Activated naive CD4-positive, alpha-beta T cell treated with anti-CD3 and anti-CD28 coated beads for 36 hours (primary cell): ENCODE results near the gene STAB1. TPM values are rescaled to one million over a fixed set of nuclear protein-coding genes. Genes with fewer than 3 reads are reported as not detected.

Experiments
- CTCF ChIA-PET: fragments of 350-600 bp; sonication (Branson Sonifier 250); formaldehyde crosslinking; loops from one replicate; lab custom pipeline; 2021; ENCODE audit warnings: antibody characterized with exemption; lab: Charles Lee
- DNase-seq: peaks from one replicate; pipeline ENCODE4 v3.0.0-alpha.2; 2020
- H3K27ac Mint-ChIP-seq: one replicate; pipeline ENCODE4 v1.8.0; 2021; ENCODE audit warnings: mild to moderate bottlenecking, mixed read lengths
- H3K27me3 Mint-ChIP-seq: one replicate; pipeline ENCODE4 v1.8.0; 2021; ENCODE audit warnings: low read depth, mixed read lengths
- H3K36me3 Mint-ChIP-seq: one replicate; pipeline ENCODE4 v1.8.0; 2021; ENCODE audit warnings: low read depth, mixed read lengths
- H3K4me1 Mint-ChIP-seq: one replicate; pipeline ENCODE4 v1.8.0; 2021; ENCODE audit warnings: low read depth, mixed read lengths
- H3K4me3 Mint-ChIP-seq: one replicate; pipeline ENCODE4 v1.8.0; 2021; ENCODE audit warnings: mild to moderate bottlenecking, moderate library complexity, mixed read lengths
- H3K9me3 Mint-ChIP-seq: one replicate; pipeline ENCODE4 v1.8.0; 2021; ENCODE audit warnings: mixed read lengths
- intact Hi-C: fragments of 100-400 bp; cut with micrococcal nuclease; formaldehyde crosslinking; loops from one replicate; pipeline ENCODE4 v1.15.1; 2023
- total RNA-seq, 2 experiments: library from RNA; stranded (reverse); gene quantifications; one replicate each; pipeline ENCODE4 v1.2.3, GENCODE V29; 2021

Gene STAB1
- total RNA-seq, 2 experiments from 2014 or later: 0.10 to 0.17 TPM

DNA sequence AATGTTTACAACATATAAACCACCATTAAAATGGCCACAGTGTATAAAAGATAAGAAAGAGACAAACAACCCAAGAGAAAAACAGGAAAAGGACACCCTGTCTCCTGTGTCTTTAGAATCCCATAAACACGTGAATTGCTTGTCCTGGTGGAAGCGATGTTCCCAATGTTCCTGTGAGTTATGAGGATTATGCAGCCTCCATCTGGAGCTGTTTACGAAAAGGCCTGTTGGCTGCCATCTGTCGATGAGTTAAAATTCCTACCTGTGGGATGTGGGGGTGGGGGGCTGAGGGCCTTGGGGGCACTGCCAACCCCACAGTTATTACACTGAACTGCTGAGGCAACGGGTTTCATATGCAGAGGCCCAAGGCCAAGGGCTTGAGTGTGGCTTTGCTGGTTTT, 26.1 kb upstream of the STAB1 start:
- H3K4me3 Mint-ChIP-seq: no peak overlapping the region
- no peaks in the 10 kb centered on the region for H3K9me3 Mint-ChIP-seq
- peaks cover 8% of the 10 kb centered on the region for H3K36me3 Mint-ChIP-seq
- no peak overlapping the region for H3K27ac Mint-ChIP-seq
- intact Hi-C loops: no loop called here
- peaks cover 3% of the 10 kb centered on the region for H3K4me1 Mint-ChIP-seq
- no peak for DNase-seq
- CTCF ChIA-PET: interaction anchor here (0.6 kb wide), 1 partner anchor 54 kb away, joined by 3 read pairs; no protein-coding TSS in a partner anchor
- H3K27me3 Mint-ChIP-seq: no peaks in the 10 kb centered on the region

DNA sequence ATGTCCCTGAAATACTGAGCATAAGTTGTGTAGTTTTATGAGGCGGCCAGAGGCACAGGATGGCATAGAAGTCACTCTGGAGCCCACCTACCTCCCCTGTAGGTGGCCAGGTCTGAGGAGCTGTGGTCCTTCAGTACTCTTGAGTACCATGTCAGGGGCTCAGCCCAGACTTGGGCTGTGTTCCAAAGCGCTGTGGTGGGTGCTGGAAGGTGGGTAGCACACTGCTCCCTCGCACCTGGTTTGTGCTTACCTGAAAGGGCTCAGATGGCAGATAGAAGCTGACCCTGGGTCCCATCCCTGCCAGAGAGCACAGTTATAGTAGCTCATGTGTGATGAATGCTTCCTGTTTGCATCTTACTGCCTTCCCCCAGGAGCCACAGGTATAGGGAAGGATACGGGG, 24.2 kb upstream of the STAB1 start:
- H3K4me3 Mint-ChIP-seq: no peak overlapping the region
- intact Hi-C loops: no loop called here
- H3K27me3 Mint-ChIP-seq: no peaks in the 10 kb centered on the region
- H3K4me1 Mint-ChIP-seq: peaks cover under 1% of the 10 kb centered on the region
- no peaks in the 10 kb centered on the region for H3K9me3 Mint-ChIP-seq
- DNase-seq: no peak
- no peak overlapping the region for H3K27ac Mint-ChIP-seq
- peaks cover 11% of the 10 kb centered on the region for H3K36me3 Mint-ChIP-seq
- CTCF ChIA-PET: interaction anchor here (0.6 to 1.6 kb wide), 4 partner anchors 12 to 513 kb away, joined by 3 to 5 read pairs (median 4); no protein-coding TSS in a partner anchor

DNA sequence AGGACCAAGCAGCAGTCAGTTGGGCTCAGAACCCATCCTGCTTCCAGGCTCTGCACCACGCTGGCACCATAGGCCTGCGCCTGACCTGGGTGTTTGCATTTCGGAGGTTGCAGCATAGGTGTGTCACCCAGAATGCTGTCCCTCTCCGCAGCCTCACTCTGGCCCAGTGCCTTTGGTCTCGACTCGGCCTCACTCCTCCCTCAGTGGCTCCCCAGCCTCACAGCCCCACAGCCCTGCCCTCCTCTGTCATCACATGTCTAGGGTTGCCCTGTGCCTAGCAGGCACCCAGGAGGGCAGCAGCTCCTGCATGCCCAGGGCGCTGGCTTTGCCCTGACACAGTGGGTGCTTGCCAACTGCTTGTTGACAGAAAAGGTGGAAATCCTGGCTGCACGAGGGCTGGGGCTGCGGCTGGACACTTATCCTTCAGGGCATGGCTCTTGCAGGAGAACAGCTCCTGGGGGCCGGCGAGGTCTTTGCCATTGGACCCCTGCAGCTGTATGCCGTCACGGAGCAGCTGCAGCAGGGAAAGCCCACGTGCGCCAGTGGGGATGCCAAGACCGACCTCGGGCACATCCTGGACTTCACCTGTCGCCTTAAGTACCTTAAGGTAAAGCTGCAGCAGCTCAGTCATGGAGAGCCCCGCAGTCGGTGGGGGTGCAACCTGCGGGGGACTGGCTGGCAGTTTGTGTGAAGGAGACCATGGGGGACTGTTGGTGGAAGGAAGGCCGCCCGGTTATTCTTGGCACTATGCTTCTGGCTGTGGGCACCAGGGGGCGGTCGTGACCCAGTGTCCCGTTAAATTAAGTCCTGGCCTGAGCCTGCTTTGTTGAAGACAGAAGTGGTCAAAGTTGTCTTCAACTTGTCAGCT, 23.5 kb upstream of the STAB1 start:
- CTCF ChIA-PET: interaction anchor here (0.6 to 1.2 kb wide), 5 partner anchors 13 to 513 kb away, joined by 3 to 4 read pairs (median 4); no protein-coding TSS in a partner anchor
- H3K27ac Mint-ChIP-seq: no peak overlapping the region
- H3K4me1 Mint-ChIP-seq: no peaks in the 10 kb centered on the region
- H3K4me3 Mint-ChIP-seq: no peak overlapping the region
- no peaks in the 10 kb centered on the region for H3K9me3 Mint-ChIP-seq
- peaks cover 15% of the 10 kb centered on the region for H3K36me3 Mint-ChIP-seq
- intact Hi-C loops: loop anchor here (1.0 kb wide), 1 partner anchor 211 kb away; no protein-coding TSS in a partner anchor
- peak; percentile 55 for DNase-seq
- H3K27me3 Mint-ChIP-seq: no peaks in the 10 kb centered on the region

DNA sequence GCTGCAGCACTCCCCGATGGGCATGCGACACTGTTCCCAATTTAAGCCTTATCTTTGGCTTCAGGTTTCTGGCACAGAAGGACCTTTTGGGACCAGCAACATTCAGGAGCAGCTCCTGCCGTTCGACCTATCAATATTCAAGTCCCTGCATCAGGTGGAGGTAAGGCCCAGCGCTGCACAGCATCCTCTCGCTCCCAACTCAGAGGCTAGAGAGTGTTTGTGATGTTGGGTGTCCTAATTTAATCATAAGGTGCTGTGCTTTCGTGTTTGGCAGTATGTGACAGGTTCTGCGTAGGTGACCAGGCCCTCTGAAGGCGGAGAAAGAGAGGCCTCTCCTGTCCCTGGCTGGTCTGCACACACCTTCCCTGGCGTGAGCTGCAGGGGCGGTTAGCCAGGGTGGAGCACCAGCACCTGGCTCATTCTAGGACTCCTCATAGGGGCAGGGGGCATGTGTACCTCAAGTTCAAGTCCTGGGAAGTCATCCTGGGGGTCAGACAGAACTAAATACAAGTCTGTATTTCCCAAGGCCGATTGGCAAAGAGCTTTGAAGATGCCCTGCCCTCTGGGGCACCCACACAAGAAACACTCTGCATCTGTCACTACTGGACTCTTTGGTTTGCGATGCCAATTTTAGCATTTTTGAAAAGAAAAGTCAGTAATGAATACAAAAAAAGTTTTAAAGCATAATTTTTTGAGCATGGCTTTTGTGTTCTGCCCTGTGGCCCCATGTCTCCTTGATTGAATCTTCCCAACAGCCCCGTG, 22.7 kb upstream of the STAB1 start:
- H3K4me1 Mint-ChIP-seq: no peaks in the 10 kb centered on the region
- DNase-seq: no peak
- intact Hi-C loops: loop anchor here (1.0 kb wide), 1 partner anchor 210 kb away; no protein-coding TSS in a partner anchor
- CTCF ChIA-PET: interaction anchor here (0.6 to 1.1 kb wide), 4 partner anchors 14 to 129 kb away, joined by 3 to 4 read pairs (median 4); no protein-coding TSS in a partner anchor
- H3K4me3 Mint-ChIP-seq: no peak overlapping the region
- no peaks in the 10 kb centered on the region for H3K27me3 Mint-ChIP-seq
- no peaks in the 10 kb centered on the region for H3K9me3 Mint-ChIP-seq
- H3K36me3 Mint-ChIP-seq: peaks cover 15% of the 10 kb centered on the region
- H3K27ac Mint-ChIP-seq: no peak overlapping the region

DNA sequence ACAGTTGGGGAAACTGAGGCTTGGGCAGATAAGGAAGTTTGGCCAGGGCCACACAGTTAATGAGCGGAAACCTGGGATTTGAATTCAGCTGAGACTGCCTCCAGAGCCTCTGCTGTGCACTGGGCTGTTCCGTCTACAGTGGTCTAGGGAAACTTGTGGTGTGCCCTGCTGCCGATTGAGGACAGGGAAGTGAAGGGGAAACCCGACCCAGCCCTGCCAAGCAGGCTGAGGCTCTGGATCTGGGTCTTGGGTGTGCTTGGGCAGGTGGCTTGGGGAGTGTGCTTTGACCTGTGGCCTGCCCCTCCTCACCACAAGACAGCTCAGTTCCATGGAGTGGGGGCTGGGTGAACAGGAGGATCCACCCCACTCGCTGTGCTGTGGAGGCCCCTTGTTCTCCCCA, 22.1 kb upstream of the STAB1 start:
- Mint-ChIP-seq H3K9me3 (no peaks in the 10 kb centered on the region), H3K4me3 (no peak overlapping the region), H3K27me3 (no peaks in the 10 kb centered on the region), H3K27ac (no peak overlapping the region), H3K36me3 (peaks cover 15% of the 10 kb centered on the region), H3K4me1 (no peaks in the 10 kb centered on the region)
- DNase-seq: no peak
- CTCF ChIA-PET: interaction anchor here (1.0 kb wide), 1 partner anchor 16 kb away, joined by 4 read pairs; no protein-coding TSS in a partner anchor
- intact Hi-C loops: no loop called here

DNA sequence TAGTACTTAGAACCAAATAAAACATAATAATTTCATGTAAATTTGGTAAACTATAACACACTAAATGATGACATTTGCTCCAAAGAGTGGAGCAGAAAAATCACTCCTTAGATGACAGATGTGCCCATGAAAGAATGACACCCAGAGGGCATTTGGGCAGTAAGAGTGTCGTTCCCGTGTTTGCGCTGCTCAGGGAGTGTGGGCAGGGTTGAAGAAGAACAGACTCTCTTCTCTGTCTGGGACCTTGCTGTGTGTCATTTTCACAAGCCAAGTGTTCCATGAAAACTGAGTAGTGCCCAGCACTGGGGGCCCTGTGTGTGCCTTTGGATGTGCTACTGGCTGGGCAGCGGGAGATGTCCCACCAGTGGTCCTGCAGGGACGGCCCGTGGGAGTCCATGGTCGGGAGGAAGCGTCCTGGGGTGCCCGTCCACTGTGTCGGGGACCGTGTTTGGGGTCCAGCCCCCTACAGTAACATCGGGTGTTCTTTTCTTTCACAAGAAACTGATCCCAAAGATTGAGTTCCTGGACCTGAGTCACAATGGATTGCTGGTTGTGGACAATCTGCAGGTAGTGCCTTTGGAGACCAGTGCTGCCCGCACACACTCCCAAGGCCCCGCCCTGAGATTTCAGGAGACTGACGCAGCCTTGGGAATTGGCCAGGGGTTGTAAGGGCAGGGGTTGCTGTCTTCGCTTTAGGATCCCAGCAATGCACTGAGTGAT, 17.9 kb upstream of the STAB1 start:
- intact Hi-C loops: no loop called here
- no peak for DNase-seq
- no peak overlapping the region for H3K4me3 Mint-ChIP-seq
- H3K36me3 Mint-ChIP-seq: peaks cover 24% of the 10 kb centered on the region
- CTCF ChIA-PET: no interaction called here
- no peaks in the 10 kb centered on the region for H3K27me3 Mint-ChIP-seq
- H3K4me1 Mint-ChIP-seq: no peaks in the 10 kb centered on the region
- no peaks in the 10 kb centered on the region for H3K9me3 Mint-ChIP-seq
- H3K27ac Mint-ChIP-seq: no peak overlapping the region

DNA sequence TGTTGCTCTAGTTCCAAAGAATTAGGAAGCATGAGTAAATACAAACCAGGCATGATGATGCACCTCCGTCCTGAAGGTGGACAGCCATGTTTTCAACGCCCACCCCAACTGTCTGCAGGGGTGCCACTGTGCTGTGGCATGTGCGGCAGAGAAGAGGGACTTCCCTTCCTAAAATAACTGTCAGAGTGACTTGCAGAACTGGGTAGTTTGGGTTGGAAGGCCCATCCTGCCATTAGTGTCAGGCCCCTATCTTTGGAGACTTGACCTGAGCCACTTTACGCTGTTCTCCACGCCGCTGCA, 17.4 kb upstream of the STAB1 start:
- H3K27me3 Mint-ChIP-seq: no peaks in the 10 kb centered on the region
- DNase-seq: no peak
- CTCF ChIA-PET: no interaction called here
- no peaks in the 10 kb centered on the region for H3K9me3 Mint-ChIP-seq
- H3K4me3 Mint-ChIP-seq: no peak overlapping the region
- H3K4me1 Mint-ChIP-seq: no peaks in the 10 kb centered on the region
- intact Hi-C loops: no loop called here
- H3K27ac Mint-ChIP-seq: no peak overlapping the region
- peaks cover 22% of the 10 kb centered on the region for H3K36me3 Mint-ChIP-seq

DNA sequence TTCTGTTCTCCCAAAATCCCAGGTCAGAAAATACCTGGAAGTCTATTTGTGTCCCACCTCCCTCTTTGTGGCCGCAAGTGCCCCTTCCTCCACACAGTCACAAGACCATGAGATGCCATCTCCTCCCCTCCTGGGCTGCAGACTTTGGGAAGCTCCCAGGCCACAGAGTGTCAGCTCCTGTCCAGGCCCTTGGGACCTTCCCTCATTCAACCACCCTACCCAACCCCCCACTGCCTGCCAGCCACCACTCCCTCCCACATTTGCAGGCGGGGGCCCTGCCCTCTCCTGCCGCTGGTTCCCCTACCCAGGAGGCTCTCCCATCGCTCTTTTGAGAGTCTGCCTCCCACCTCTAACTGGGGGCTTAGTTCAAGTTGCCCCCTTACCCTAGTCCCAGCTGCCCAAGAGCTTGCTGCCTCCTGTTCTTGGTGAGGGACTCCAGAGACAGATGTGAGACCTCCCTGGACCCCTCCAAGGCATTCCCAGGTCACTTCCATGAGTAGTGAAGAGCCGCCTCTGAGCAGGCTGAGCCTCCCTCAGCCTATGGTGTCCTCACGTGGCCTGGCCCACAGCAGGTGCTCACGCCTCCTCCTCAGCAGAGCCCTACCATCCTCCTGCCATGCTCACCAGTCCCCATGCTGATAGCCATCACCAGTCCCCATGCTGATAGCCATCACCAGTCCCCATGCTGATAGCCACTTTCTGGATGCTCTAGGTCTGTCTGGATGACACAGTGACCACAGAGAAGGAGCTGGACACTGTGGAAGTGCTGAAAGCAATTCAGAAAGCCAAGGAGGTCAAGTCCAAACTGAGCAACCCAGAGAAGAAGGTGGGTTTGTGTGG, 15.9 kb upstream of the STAB1 start:
- peaks cover 17% of the 10 kb centered on the region for H3K36me3 Mint-ChIP-seq
- CTCF ChIA-PET: no interaction called here
- no peak overlapping the region for H3K4me3 Mint-ChIP-seq
- intact Hi-C loops: no loop called here
- DNase-seq: no peak
- no peaks in the 10 kb centered on the region for H3K9me3 Mint-ChIP-seq
- no peaks in the 10 kb centered on the region for H3K4me1 Mint-ChIP-seq
- H3K27me3 Mint-ChIP-seq: no peaks in the 10 kb centered on the region
- no peak overlapping the region for H3K27ac Mint-ChIP-seq

DNA sequence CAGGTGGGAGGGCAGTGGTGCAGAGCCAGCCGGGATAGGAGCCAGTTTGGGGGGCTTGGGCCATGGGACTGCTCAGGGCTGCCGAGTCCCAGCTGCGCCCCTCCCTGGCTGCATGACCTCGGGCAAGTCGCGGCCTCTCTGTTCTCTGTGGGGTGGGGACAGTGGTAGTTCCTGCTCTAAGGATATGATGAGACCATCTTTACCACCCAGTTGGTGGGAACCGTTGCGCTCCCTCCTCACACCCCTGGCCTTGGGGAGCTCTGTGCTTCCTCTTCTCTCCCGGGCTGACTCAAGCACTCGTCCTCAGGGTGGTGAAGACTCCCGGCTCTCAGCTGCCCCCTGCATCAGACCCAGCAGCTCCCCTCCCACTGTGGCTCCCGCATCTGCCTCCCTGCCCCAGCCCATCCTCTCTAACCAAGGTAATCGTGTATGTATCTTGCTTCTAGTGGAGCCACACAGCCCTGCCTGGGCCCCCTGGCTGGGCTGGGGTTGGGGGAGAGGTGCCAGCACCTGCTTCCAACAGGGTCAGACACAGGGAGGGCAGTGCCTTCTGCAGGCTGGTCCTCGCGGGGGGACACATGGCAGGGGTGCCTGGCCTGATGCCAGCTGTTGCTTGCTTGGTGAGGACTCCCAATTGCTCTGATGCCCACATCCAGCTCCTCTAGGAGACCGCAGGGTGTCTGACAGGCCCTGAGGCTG, 15.1 kb upstream of the STAB1 start:
- no peak for DNase-seq
- Mint-ChIP-seq H3K4me3 (no peak overlapping the region), H3K27ac (no peak overlapping the region), H3K36me3 (peaks cover 17% of the 10 kb centered on the region), H3K9me3 (no peaks in the 10 kb centered on the region), H3K4me1 (no peaks in the 10 kb centered on the region), H3K27me3 (no peaks in the 10 kb centered on the region)
- intact Hi-C loops: no loop called here
- CTCF ChIA-PET: no interaction called here

DNA sequence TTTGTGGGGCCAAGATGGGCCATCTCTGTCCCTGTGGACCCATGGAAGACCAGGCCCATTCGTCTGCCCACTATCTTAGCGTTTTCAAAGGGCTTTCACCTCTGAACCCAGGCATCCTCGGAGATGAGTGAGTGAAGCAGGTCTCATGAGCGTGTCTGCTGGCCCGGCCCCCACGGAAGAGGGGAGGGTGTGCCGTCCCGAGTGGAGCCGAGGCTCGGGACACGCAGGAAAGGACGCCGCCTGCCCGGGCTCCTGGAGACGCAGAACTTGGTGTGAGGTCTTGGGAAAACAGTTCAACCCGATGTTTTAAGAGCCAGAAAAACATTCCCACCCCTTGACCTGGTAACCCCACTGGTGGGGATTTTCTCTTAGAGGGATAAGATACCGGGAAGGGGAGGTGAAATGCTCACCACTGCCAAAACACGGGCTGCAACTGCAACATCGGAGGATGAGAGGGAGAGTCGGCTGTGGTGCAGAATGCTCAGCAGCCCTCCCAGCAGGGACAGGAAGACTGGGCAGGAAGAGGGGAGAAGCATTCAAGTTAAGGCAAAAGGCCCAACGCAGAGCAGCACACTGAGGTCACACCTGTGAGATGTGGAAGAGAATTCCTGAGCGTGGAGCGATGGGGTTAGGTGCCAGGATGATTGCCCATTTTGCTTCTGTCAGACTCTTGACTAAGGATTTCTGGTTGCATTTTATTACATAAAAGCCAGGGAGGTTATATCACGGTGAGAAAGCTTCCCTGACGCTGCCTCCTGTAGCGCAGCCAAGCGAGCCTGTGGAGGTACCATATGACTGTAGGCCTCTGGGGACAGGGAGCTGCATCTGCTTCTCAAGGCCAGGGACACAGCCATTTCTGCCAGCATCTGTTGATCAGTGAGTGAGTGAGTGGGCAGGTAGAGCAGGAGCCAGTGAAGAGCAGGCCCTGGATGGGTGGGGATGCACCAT, 14.1 kb upstream of the STAB1 start:
- Mint-ChIP-seq H3K9me3 (no peaks in the 10 kb centered on the region), H3K27me3 (no peaks in the 10 kb centered on the region), H3K4me1 (no peaks in the 10 kb centered on the region), H3K36me3 (peaks cover 14% of the 10 kb centered on the region), H3K4me3 (no peak overlapping the region), H3K27ac (no peak overlapping the region)
- DNase-seq: no peak
- CTCF ChIA-PET: interaction anchor here (1.6 kb wide), 1 partner anchor 15 kb away, joined by 3 read pairs; no protein-coding TSS in a partner anchor
- intact Hi-C loops: no loop called here
